ENCODE results near the gene SBK2.

Gene SBK2

DNA sequence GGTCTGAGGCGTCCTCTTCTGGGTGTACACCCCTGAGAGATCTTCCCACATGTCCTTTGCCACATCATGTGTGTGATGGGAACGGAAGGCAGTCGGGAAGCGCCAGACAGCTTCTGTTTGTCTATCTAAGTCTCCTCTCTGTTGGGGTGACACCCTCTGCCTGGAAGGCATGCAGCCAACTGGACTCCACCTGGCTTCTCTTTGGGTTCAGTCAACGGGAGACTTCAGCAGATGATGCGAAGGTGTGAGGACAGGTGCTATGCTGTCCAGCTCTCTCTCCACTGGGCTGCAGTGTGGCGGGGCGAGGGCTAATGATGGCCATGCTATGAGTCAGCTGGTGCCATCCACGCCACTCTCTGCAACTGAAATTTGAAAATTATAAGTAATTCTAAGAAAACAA is 22.8 kb upstream of the SBK2 start:
- DNase-seq = no peak

DNA sequence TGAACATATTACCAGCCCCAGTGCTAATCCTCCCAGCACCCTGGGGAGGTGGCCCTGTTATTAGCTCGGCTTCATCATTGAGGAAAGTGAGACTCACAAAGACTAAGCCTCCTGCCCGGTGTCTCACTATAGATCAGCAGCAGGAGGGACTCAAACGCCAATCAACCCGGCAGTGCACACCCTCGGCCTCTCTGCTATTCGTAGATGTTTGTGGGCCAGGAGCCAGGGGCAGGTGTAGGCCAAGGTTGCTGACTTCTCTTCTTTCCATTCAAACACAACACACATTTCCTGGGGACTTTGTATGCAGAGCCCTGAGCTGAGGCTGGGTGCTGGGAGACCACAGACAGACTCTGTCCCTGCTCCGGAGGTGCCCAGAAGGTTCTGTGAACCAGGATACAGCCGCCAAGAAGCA is 17.8 kb upstream of the SBK2 start:
- DNase-seq = no peak

DNA sequence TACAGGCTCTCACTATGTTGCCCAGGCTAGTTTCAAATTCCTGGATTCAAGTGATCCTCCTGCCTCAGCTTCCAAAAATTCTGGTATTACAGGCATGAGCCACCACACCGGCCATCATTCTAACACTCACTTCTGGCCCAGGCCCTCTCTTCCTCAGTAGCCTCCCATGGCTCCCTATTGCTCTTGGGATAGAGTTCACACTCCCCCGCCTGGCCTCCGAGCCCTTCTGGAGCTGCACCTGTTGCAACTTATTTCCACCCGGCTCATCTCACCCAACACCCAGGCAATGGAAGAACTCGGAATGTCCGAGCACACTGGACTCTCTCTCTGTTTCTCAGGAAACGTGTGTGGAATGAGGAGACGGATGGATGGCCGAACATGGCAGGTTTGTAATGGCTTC is 17.4 kb upstream of the SBK2 start:
- DNase-seq = no peak

DNA sequence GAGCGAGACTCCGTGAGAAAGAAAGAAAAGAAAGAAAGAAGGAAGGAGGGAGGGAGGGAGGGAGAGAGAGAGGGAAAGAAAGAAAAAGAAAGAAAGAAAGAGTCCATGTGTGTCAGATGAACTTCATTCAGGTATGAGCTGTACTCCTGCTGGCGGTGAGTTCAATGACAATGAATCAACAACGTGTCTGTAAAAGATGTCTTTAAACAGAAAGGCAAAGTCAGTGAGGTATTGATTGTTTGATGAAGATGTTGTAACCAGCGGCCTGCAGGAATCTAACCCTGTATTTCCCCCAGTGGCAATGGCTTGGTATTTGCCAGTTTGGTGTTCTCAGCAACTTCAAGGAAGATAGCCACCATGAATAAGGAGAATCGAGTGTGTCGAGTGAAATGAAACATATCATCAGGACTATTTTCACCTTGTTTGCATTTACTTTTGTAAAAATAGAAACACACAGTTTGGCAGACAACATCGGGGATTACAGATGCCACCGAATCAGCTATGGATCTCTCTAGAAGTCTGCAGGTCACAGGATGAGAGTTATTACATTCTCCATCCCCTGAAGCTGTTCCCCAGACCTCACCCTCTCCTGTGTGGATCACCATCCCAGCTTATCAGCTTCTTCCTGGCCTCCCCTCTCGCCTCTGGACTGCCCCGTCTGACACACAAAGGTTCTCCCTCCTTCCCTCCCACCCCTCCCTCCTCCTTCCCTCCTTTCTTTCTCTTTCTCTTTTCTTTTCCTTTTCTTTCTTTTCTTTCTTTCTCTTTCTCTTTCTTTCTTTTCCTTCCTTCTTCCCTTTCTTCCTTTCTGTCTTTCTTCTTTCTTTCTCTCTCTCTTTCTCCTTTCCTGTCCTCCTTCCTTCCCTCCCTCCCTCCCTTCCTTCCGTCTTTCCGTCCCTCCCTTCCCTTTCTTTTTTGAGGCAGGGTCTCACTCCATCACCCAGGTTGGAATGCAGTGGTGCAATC is 16.6 kb upstream of the SBK2 start:
- no peak for DNase-seq

DNA sequence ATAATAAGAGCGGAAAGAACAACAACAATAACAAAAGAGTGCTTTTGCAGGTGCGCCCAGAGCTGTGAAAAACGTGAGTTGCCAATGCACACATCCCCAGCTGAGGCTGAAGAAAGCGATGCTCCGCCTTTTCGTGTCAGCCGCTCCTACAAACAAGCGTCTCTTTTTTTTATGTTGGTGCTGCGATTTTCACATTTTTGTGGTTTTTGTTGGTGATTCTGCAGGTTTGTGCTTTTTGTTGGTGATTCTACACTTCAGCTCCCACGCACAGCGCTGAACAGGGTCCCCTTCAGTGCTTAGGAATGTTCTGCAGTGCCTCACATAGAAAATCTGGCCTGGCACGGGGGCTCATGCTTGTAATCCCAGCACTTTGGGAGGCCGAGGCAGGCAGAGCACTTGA is 15.7 kb upstream of the SBK2 start:
- DNase-seq = no peak

DNA sequence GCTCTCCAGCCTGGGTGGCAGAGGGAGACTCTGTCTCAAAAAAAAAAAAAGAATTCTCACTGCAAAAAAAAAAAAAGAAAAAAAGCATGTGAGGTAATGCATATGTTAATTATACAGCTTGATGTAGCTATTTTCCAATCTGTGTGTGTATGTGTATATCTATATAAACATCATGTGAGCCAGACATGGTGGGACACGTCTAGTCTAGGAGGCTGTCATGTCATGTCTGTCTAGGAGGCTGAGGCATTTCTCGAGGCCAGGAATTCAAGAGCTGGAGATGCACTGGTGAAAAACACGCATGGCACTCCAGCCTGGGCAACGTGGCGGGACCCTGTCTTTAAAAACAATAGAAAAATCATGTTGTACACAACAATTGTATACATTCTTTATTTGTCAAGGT is 15.3 kb upstream of the SBK2 start:
- DNase-seq = no peak

DNA sequence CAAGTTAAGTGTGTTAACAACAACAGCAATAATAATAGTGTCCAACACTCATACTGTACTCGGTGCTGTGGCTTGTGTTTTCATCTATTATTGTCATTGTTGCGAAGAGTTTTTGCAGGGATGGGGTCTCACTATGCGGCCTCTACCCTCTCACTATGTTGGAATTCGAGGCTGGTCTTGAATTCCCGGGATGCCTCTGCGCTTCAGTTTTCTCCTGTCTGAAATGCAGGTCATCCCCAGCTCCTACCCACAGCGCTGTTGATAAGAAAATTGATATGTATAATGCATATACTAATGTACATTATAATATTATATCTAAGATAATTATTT is 13.4 kb upstream of the SBK2 start:
- DNase-seq = no peak

DNA sequence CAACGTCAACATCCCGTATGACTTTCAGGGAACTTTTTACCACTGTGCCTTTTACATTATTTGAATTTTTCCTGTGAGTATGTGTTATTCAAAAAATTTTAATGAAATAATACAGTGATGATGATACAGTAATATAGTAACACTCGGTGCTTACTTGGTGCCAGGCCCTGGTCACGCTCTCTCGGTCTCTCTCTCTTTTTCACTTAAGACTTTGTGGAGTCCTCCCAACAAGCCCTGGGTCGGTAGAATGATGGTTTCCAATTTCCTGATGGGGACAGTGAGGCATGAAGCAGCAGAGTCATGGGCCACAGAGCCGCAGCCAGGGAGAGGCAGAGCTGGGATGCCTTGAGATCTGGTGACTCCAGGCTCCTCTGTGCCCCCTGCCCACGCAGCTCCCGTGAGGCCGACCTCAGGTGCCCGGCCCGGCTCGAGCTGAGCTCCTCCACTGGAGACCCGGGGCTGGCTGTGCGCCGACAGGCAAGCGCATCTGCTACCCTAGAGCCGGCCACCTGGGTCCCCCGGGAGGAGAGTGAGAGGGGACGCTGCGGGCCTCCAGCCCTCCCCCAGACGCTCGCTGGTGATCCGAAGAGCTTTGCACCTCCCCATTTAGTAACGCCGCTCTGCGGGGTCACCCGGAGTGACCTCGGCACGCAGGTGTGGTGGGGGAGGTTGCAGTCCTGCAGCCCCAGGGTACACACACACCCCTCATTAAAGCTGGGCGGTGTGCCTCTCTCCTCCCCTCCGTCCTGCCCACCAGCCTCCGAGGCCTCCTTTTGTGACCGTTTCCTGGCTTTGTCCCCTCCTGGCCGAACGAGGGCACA is 12.8 kb upstream of the SBK2 start:
- DNase-seq = no peak

DNA sequence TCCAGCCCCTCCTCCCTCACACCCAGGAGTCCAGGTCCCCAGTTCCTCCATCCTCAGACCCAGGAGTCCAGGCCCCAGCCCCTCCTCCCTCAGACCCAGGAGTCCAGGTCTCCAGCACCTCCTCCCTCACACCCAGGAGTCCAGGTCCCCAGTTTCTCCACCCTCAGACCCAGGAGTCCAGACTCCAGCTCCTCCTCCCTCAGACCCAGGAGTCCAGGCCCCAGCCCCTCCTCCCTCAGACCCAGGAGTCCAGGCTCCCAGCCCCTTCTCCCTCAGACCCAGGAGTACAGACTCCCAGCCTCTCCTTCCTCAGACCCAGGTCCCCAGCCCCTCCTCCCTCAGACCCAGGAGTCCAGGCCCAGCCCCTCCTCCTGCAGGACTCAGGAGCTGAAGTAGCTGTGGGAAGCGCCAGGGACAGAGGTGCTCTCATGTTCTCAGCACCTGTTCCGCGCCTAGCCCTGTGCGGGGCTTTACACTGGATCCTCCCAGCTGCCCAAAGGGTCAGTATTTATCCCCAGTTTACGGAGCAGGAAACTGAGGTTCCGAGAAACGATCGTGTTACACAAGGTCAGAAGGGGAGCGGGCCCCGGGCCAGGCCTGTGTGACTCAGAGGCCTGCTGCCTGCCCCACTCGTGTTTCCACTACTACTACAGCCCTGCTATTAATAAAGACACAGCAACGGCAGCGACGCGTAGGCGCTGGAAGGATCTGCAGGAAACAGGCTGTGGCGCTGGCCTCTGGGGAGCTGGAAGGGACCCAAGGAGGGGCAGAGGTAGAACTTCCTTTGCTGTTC is 10.1 kb upstream of the SBK2 start:
- peak in 7 of 58 donors; percentile 2 to 14 (median 8) for DNase-seq

DNA sequence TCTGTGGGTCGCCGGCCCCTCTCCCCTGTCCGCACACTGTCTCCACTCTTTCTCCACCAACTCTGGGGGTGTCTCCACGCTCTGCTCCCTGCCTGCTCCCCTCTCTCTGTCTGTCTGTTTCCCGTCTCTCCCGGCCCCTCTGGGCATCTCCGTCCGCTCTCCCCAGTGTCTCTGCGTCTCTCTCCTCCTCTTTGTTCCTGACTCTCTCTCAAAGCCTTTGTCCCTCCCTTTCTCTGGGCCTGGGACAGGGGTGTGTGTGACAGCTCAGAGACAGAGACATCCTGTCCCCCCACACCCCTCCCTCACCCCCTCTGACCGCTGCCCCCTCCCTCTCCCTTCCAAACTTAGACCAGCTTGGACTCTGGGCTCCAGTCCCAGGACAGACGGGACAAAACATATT is 9.1 kb upstream of the SBK2 start:
- DNase-seq = no peak

DNA sequence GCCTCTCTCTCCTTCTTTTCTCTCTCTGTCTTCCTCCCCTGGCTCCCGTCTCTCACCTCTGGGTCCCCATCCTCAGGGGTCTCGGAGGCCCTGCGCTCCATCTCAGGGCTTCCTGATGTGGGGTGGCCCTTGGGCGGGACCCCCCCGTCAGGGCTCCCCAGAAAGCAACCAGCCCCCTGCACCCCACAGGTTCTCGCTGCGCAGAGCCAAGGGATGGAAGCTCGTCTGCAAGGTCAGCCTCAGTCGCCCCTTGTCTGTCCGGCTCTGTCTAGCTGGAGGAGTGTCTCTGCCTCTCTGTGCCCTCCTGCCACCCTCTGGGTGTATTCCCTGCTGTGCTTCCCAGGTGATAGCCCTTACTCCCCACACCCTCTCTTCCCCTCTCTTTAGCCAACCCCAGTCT is 8.5 kb upstream of the SBK2 start, which contains the start of gene SBK3:
SBK3 (minus strand) TSS at position 101 of the 400 bp plus-strand sequence; CDS start at position 101, 0 bp downstream.
- DNase-seq = no peak

DNA sequence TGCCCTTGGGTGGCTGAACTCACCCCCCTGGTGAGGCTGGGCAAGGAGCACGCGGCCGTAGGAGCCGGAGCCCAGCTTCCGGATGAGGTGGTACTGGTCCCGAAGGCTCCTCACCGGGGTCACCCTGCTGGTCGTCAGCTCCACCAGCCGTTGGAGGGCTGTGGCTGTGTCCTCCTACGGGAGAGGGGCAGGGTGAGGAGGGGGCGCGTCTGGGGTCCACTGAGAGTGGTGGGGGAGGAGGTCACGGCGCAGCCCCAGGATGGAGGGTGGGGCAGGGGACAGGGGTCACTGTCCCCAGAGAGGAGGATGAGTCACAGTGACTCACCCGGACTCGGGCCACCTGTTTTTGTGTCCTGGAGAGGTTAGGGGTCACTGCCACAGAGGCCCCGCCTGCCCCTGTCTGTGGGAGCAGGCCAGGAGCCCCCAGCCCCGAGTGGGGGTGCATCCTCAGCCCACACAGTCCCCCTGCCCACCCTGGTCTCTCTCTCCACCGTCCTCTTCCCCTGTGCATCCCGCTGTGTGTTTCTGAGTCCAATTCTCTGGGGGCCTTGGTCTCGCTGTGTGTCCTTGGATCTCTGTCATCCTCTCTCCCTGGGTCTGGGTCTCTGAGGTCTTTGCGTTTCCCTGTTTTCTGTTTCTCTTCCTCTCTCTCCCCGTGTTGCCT is 8.0 kb upstream of the SBK2 start:
- DNase-seq = no peak

DNA sequence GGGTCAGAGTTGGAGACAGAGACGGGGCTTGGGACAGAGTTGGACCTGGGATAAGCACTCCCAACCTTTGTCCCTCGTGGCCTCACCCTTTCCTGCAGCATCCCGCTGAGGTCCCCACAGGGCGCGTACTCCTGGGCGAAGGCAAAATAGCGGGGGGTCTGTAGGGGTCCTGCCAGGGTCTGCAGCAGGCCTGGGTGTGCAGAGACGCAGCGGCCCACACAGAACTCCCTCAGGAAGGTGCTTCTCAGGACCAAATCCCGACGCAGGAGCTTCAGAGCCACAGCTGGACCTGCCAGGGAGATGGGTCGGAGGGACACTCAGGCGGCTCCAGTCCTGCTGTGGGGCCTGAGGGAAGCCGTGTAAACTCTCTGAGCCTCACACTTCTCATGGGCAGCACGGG is 7.1 kb upstream of the SBK2 start:
- DNase-seq = no peak

DNA sequence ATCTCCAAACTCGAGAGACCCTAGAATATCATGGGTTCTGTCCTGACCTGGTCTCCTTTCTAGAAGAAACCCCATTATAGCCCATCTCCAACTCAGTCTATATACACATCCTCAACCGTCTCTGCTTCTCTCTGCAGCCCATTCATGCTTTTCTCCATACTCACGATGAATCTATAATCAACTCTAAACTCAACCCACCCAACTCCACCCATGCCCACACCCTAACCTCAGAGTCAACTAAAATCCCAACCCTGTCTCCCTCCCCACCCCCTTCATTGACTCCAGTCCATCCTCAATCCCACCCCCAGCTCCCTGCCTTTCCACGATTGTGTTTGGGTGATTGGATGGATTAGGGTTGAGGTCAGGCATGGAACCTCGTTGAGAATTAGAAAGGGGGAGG is 6.6 kb upstream of the SBK2 start:
- no peak for DNase-seq

DNA sequence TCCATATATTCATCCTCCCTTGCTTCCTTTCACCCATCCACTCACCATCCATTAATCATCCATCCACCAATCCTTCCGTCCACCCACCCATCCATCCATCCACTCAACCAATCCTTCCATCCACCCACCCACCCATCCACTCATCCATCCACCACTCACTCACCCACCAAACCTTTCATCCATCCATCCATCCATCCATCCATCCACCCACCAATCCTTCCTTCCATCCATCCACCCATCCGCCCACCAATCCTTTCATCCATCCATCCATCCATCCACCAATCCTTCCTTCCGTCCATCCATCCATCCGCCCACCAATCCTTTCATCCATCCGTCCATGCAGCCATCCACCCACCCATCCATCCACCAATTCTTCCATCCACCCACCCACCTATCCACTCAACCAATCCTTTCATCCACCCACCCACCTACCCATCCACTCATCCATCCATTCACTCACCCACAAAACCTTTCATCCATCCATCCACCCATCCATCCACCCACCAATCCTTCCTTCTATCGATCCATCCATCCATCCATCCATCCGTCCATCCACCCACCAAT is 5.4 kb upstream of the SBK2 start:
- DNase-seq = no peak

DNA sequence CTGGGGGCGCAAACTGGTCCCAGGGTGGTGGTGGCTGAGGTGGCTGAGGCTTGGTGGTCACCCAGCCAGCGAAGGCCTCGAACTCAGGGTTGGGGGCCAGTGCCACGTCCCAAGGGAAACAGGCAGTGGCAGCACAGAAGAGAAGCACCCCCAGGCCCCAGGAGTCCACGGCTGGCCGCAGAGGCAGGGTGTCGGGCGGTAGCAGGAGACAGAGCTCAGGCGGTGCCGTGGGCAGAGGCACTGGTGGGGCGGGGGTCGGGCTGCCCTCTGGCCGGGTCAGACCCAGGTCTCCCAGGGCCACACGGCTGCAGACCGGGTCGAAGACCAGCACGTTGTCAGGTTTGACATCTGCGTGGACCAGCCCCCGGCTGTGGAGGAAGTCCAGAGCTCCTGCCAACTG is 4.2 kb upstream of the SBK2 start:
- no peak for DNase-seq

DNA sequence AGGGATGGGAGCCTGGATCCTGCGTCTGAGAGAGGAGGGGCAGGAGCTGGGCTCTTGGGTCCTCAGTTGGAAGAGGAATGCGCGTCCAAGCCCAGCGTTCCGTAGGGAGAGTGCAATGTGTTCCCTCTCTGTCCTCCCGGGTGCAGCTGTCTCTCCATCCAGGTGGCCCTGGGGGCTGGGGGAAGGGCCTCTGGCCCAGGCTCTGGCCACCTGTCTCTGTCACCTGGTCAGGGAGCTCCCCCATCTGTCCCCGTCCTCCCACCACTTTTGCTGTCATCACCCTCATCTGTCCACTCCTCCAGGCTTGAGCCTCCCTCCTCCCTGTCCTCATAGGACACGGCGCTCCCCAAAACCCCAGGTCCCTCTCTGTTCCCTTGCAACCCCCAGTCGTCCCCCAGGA is 3.7 kb upstream of the SBK2 start:
- DNase-seq = no peak

DNA sequence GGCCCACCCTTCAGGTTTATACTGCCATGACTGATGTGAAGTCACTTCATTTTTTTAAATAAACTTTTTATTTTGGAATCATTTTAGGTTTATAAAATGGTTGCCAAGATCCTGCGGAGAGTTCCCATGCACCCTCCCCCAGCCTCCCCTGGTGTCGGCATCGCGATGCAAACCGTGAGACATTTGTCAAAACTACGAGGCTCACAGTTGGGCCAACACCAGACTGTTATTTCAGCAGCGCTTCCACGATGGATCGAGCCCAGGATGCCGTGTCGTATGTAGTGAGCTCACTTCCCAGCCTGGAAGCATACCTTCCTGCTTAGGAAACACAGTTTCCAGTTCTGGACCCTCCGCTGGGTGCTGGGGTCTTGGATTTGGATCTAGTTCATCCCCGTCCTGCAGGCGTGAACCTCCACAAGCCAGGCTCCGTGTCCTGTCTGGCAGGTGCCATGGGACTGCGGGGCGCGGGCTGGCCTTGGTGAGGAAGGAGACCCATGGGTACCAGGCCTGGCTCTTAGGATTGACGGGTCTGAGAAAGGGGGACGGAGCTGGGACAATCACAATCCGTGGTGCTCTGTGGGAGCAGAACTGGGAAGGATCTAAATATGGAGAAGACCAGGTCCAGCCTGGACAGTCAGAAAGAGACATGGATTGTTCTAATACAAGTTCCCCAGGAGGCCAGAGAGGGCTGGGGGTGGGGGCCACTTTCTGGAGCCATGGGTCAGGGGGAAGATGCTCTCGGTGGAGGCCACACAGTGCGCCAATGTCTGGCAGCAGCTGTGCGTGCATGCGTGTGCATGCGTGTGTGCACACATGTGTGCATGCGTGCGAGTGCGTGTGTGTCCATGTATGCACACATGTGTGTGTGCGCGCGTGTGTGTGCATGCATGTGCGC is 2.4 kb upstream of the SBK2 start:
- DNase-seq = no peak

DNA sequence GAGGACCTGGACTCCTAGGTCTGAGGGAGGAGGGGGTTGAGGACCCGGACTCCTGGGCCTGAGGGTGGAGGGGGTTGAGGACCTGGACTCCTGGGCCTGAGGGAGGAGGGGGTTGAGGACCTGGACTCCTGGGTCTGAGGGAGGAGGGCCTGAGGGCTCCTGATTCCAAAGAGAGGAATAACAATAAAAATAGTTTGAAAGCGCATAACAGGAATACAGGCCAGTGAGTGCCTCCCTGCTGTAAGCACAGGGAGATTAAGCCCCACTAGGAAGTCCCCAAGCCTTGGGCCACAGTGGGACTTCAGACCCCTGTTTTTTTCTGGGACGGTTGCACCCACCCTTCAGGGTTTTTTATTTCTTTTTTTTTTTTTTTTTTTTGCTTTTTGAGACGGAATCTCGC is 1.2 kb upstream of the SBK2 start:
- DNase-seq = no peak

DNA sequence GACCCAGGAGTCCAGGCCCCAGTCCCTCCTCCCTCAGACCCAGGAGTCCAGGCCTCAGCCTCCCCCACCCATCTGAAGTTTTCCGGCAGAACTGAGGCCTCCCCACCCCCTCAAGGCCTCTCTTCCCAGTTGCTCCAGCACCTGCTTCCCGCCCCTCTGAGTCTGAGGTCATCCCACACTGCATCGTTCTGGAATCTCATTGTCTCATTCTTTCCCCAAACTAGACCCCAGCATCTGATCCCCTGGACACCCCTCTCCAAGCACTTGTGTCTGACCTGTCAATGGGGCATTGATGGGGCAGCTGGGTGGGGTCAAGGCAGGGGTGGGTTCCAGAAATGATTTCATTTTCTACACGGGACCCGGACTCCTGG is 793 bp upstream of the SBK2 start:
- no peak for DNase-seq

All from anterior cingulate cortex (tissue), 58 donors.